ENCODE measurements around the gene RETREG2. TPM values are rescaled to one million over a fixed set of nuclear protein-coding genes. Genes with fewer than 3 reads are reported as not detected.

Gene RETREG2
- total and polyA plus RNA-seq, 4 donors: 21.7 to 42.8 (median 37.7) TPM

DNA sequence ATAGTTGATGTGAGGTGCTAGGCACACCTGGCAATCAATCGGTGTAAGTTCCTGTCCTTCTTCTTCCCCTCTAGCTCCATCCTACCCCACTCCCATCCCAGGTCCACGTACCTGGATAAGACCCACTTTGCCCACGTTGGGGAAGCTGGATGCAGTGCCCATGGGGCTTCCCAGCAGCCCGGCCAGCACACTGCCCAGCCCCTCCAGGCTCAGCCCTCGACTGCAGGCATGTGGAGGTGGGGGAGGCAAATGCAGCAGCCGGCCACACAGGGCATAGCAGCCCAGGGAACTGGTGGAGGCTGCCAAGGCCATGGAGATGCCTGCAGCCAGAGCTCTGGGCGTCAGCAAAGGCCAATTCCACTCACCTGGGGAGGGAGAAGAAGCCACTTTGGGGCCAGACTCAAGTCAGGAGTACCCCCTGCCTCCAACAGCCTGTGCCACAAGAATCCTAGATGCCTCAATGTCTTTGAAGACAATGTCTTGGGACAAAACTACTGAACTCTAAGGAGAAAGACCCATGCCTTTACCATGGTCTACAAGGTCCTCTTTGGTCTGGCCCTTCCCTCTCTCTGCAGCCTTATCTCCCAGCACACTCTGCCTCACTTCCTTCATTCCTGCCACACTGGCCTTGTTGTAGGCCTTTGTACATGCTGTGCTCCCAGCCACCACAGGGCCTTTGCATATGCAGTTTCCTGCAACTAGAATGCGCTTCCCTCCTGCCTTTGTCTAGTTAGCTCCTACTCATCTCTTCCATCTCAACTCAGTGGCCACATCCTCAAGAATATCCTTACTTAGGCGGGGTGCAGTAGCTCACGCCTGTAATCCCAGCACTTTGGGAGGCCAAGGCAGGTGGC, 12.8 kb upstream of the RETREG2 start:
- Histone ChIP-seq H3K4me1 (ENCODE audit: control insufficient read depth in 4 of 4, insufficient read depth in 4 of 4, low read length in 3 of 4) (peaks cover 4 to 17% (median 11%) of the 10 kb centered on the region in 4 donors), H3K9ac (ENCODE audit: low read depth in 1 of 2, low read length in 2 of 2) (no peak overlapping the region), H3K4me3 (ENCODE audit: low read depth in 1 of 3, low read length in 3 of 3) (no peak overlapping the region), H3K27me3 (ENCODE audit: control insufficient read depth in 4 of 4, insufficient read depth in 4 of 4, low read length in 3 of 4) (no peaks in the 10 kb centered on the region), H3K27ac (ENCODE audit: low read depth in 1 of 2, low read length in 2 of 2) (no peak overlapping the region), H3K36me3 (ENCODE audit: control insufficient read depth in 4 of 4, insufficient read depth in 3 of 4, low read depth in 1 of 4, low read length in 3 of 4) (no peaks in the 10 kb centered on the region), H3K9me3 (ENCODE audit: control insufficient read depth in 4 of 4, low read length in 3 of 4) (no peaks in the 10 kb centered on the region)
- no peak for TF ChIP-seq EGR1 (IDR thresholded peaks at IDR 0.05; ENCODE audit: low read depth in 2 of 2)
- TF ChIP-seq, protein P1, sequence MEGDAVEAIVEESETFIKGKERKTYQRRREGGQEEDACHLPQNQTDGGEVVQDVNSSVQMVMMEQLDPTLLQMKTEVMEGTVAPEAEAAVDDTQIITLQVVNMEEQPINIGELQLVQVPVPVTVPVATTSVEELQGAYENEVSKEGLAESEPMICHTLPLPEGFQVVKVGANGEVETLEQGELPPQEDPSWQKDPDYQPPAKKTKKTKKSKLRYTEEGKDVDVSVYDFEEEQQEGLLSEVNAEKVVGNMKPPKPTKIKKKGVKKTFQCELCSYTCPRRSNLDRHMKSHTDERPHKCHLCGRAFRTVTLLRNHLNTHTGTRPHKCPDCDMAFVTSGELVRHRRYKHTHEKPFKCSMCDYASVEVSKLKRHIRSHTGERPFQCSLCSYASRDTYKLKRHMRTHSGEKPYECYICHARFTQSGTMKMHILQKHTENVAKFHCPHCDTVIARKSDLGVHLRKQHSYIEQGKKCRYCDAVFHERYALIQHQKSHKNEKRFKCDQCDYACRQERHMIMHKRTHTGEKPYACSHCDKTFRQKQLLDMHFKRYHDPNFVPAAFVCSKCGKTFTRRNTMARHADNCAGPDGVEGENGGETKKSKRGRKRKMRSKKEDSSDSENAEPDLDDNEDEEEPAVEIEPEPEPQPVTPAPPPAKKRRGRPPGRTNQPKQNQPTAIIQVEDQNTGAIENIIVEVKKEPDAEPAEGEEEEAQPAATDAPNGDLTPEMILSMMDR (IDR thresholded peaks at IDR 0.05; ENCODE audit: low read depth, low read length, missing input control): no peak
- TF ChIP-seq, protein P2, sequence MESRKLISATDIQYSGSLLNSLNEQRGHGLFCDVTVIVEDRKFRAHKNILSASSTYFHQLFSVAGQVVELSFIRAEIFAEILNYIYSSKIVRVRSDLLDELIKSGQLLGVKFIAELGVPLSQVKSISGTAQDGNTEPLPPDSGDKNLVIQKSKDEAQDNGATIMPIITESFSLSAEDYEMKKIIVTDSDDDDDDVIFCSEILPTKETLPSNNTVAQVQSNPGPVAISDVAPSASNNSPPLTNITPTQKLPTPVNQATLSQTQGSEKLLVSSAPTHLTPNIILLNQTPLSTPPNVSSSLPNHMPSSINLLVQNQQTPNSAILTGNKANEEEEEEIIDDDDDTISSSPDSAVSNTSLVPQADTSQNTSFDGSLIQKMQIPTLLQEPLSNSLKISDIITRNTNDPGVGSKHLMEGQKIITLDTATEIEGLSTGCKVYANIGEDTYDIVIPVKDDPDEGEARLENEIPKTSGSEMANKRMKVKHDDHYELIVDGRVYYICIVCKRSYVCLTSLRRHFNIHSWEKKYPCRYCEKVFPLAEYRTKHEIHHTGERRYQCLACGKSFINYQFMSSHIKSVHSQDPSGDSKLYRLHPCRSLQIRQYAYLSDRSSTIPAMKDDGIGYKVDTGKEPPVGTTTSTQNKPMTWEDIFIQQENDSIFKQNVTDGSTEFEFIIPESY (IDR thresholded peaks at IDR 0.05): no peak
- TF ChIP-seq, protein P3, sequence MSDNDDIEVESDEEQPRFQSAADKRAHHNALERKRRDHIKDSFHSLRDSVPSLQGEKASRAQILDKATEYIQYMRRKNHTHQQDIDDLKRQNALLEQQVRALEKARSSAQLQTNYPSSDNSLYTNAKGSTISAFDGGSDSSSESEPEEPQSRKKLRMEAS (IDR thresholded peaks at IDR 0.05): no peak
- TF ChIP-seq RXRA (IDR thresholded peaks at IDR 0.05): no peak
- no peak for TF ChIP-seq NR2F2 (IDR thresholded peaks at IDR 0.05)
- TF ChIP-seq, protein P4, sequence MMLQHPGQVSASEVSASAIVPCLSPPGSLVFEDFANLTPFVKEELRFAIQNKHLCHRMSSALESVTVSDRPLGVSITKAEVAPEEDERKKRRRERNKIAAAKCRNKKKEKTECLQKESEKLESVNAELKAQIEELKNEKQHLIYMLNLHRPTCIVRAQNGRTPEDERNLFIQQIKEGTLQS (IDR thresholded peaks at IDR 0.05): no peak
- no peak for TF ChIP-seq GABPA (IDR thresholded peaks at IDR 0.05 in 1 of 2, conservative IDR thresholded peaks at IDR 0.05 in 1 of 2)
- no peak for TF ChIP-seq TAF1 (conservative IDR thresholded peaks at IDR 0.05)
- TF ChIP-seq JUND (IDR thresholded peaks at IDR 0.05): no peak
- no peak for TF ChIP-seq FOXA2 (IDR thresholded peaks at IDR 0.05)
- TF ChIP-seq RAD21 (IDR thresholded peaks at IDR 0.05): no peak
- no peak for TF ChIP-seq SP1 (IDR thresholded peaks at IDR 0.05)
- TF ChIP-seq FOXA1 (IDR thresholded peaks at IDR 0.05): no peak
- TF ChIP-seq, protein P5, sequence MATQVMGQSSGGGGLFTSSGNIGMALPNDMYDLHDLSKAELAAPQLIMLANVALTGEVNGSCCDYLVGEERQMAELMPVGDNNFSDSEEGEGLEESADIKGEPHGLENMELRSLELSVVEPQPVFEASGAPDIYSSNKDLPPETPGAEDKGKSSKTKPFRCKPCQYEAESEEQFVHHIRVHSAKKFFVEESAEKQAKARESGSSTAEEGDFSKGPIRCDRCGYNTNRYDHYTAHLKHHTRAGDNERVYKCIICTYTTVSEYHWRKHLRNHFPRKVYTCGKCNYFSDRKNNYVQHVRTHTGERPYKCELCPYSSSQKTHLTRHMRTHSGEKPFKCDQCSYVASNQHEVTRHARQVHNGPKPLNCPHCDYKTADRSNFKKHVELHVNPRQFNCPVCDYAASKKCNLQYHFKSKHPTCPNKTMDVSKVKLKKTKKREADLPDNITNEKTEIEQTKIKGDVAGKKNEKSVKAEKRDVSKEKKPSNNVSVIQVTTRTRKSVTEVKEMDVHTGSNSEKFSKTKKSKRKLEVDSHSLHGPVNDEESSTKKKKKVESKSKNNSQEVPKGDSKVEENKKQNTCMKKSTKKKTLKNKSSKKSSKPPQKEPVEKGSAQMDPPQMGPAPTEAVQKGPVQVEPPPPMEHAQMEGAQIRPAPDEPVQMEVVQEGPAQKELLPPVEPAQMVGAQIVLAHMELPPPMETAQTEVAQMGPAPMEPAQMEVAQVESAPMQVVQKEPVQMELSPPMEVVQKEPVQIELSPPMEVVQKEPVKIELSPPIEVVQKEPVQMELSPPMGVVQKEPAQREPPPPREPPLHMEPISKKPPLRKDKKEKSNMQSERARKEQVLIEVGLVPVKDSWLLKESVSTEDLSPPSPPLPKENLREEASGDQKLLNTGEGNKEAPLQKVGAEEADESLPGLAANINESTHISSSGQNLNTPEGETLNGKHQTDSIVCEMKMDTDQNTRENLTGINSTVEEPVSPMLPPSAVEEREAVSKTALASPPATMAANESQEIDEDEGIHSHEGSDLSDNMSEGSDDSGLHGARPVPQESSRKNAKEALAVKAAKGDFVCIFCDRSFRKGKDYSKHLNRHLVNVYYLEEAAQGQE (IDR thresholded peaks at IDR 0.05): no peak
- TF ChIP-seq HNF4A (conservative IDR thresholded peaks at IDR 0.05): no peak
- no peak for TF ChIP-seq HNF4G (IDR thresholded peaks at IDR 0.05)
- TF ChIP-seq YY1 (IDR thresholded peaks at IDR 0.05): no peak
- DNase-seq (ENCODE audit: low spot score): no peak
- 93% methylated on average over 10 of the region's 10 CpGs for WGBS
